ENCODE measurements around the gene STOML1. TPM values are rescaled to one million over a fixed set of nuclear protein-coding genes. Genes with fewer than 3 reads are reported as not detected.
"Not testable (repeated sequence)": the region's sequence is repeated elsewhere in the genome, so short reads cannot be mapped to it uniquely, and the experiment has no call there.

STOML1 gene
- total RNA-seq, 1 experiment from 2014 or later, result 2.5 TPM

DNA sequence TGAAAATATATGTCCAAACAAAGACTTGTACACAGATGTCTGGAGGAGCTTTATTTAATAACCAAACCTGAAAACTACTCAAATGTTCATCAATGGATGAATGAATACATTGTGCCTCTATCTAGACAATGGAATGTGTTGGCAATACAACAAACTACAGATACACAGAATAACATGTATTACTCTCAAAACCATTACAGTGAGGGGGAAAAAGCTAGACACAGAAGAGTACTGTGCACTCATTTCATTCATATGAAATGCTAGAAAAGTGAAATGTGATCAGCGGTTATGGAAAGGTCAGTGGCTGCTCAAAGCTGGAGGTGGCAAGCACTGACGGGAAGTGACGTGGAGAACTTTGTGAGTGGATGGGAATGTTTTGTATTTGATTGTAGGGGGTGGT is 13.2 kb downstream of the STOML1 start:
- Mint-ChIP-seq H3K27ac (no peak overlapping the region), H3K36me3 (ENCODE audit: insufficient read depth in 1 of 3, low read depth in 3 of 3) (no peaks in the 10 kb centered on the region; a peak in 1 of 7 replicates), H3K9me3 (peaks cover 0 to 6% of the 10 kb centered on the region in 2 experiments; a peak in 1 of 5 replicates), H3K4me1 (peaks cover 0 to 3% of the 10 kb centered on the region in 2 experiments; a peak in 1 of 4 replicates), H3K4me3 (no peak overlapping the region), H3K27me3 (ENCODE audit: low read depth) (peaks cover 37% of the 10 kb centered on the region)
- no peak overlapping the region for H3K4ac ChIP-seq (ENCODE audit: low read depth, low read length)
- H3K27ac ChIP-seq (ENCODE audit: insufficient read length, low read depth, low read length), result no peak overlapping the region
- H4K5ac ChIP-seq (ENCODE audit: insufficient read length, low read depth, low read length), result no peak overlapping the region
- no peak overlapping the region for H2BK120ac ChIP-seq (ENCODE audit: low read depth, low read length, poor library complexity, severe bottlenecking)
- DNase-seq, result no peak
- no peak overlapping the region for H3K56ac ChIP-seq (ENCODE audit: insufficient read length, low read depth, low read length)
- H4K8ac ChIP-seq (replicated peaks; ENCODE audit: insufficient read length, low read depth, low read length), result no peak overlapping the region
- H3K23ac ChIP-seq (ENCODE audit: insufficient read length, low read depth, low read length), result no peak overlapping the region
- H2BK15ac ChIP-seq (ENCODE audit: low read depth, low read length), result no peak overlapping the region
- no peaks in the 10 kb centered on the region for H3K23me2 ChIP-seq (ENCODE audit: insufficient read length, low read depth, low read length, poor library complexity, severe bottlenecking)
- H3K9ac ChIP-seq (ENCODE audit: extremely low read depth, insufficient read length, low read length), result no peak overlapping the region
- H3K14ac ChIP-seq (ENCODE audit: insufficient read depth, low read length), result no peak overlapping the region
- H2BK5ac ChIP-seq (ENCODE audit: insufficient read length, low read length), result no peak overlapping the region
- H3K4me2 ChIP-seq (ENCODE audit: insufficient read depth, insufficient read length, low read length), result no peak overlapping the region
- TF ChIP-seq, protein P1, sequence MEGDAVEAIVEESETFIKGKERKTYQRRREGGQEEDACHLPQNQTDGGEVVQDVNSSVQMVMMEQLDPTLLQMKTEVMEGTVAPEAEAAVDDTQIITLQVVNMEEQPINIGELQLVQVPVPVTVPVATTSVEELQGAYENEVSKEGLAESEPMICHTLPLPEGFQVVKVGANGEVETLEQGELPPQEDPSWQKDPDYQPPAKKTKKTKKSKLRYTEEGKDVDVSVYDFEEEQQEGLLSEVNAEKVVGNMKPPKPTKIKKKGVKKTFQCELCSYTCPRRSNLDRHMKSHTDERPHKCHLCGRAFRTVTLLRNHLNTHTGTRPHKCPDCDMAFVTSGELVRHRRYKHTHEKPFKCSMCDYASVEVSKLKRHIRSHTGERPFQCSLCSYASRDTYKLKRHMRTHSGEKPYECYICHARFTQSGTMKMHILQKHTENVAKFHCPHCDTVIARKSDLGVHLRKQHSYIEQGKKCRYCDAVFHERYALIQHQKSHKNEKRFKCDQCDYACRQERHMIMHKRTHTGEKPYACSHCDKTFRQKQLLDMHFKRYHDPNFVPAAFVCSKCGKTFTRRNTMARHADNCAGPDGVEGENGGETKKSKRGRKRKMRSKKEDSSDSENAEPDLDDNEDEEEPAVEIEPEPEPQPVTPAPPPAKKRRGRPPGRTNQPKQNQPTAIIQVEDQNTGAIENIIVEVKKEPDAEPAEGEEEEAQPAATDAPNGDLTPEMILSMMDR (conservative IDR thresholded peaks at IDR 0.05), result no peak
- H3K79me1 ChIP-seq (ENCODE audit: insufficient read depth, low read depth, low read length, poor library complexity, severe bottlenecking), result no peaks in the 10 kb centered on the region
- no peak overlapping the region for H3T11ph ChIP-seq (ENCODE audit: low read length)
- no peaks in the 10 kb centered on the region for H3K4me1 ChIP-seq (ENCODE audit: insufficient read depth, low read length)
- H3K27me3 ChIP-seq (ENCODE audit: insufficient read depth, low read length), result no peaks in the 10 kb centered on the region
- no peaks in the 10 kb centered on the region for H3K9me3 ChIP-seq (ENCODE audit: control insufficient read depth, low read depth, low read length)
- no peak overlapping the region for H2AFZ ChIP-seq (ENCODE audit: low read length)
- no CpG with 5 or more reads among the region's 3 CpGs for WGBS (ENCODE audit: extremely low coverage, insufficient read length, low lambda C conversion rate)
- H4K20me1 ChIP-seq (ENCODE audit: control insufficient read depth, insufficient read depth, insufficient read length), result no peaks in the 10 kb centered on the region
- H2BK20ac ChIP-seq (ENCODE audit: low read depth, low read length, poor library complexity, severe bottlenecking), result no peak overlapping the region
- no peaks in the 10 kb centered on the region for H3K79me2 ChIP-seq (ENCODE audit: insufficient read depth, low read length)
- no peak overlapping the region for H2BK12ac ChIP-seq (ENCODE audit: insufficient read length, low read depth, low read length)
- H4K91ac ChIP-seq (ENCODE audit: insufficient read length, low read depth, low read length), result no peak overlapping the region
- H2AK5ac ChIP-seq (ENCODE audit: insufficient read length, low read length), result no peak overlapping the region
- no peak overlapping the region for H3K18ac ChIP-seq (ENCODE audit: insufficient read length, low read depth, low read length)

DNA sequence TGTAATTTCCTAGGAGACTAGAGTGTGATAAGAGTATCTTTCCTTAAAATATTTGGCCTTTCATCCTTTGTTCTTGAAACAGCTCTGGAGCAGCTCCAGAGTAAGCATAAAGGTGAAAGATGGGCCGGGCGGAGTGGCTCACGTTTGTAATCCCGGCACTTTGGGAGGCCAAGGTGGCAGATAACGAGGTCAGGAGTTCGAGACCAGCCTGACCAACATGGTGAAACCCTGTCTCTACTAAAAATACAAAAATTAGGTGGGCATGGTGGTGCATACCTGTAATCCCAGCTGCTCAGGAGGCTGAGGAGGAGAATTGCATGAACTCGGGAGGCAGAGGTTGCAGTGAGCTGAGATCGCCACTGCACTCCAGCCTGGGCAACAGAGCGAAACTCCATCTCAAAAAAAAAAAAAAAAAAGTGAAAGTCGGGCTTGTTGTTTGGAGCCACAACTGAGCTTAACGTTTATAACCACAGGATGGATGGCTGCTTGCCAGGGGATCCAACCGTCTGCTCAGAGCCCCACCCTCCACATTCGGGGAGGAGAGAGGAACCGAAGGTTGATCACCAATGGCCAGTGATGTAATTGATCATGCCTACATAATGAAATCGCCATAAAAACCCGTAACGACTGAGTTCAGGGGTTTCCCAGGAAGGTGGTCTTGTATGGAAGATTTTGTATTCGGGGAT is 16.5 kb downstream of the STOML1 start:
- H4K20me1 ChIP-seq (ENCODE audit: control insufficient read depth, insufficient read depth, insufficient read length); H3K4me1 Mint-ChIP-seq; H3K4me2 ChIP-seq (ENCODE audit: insufficient read depth, insufficient read length, low read length); H3K9ac ChIP-seq (ENCODE audit: extremely low read depth, insufficient read length, low read length); H3K18ac ChIP-seq (ENCODE audit: insufficient read length, low read depth, low read length); H2BK12ac ChIP-seq (ENCODE audit: insufficient read length, low read depth, low read length); H3K56ac ChIP-seq (ENCODE audit: insufficient read length, low read depth, low read length); H3K4ac ChIP-seq (ENCODE audit: low read depth, low read length); H3K79me1 ChIP-seq (ENCODE audit: insufficient read depth, low read depth, low read length, poor library complexity, severe bottlenecking); H3K27ac Mint-ChIP-seq; H3K27me3 ChIP-seq (ENCODE audit: insufficient read depth, low read length); H2BK15ac ChIP-seq (ENCODE audit: low read depth, low read length); H3K4me3 Mint-ChIP-seq; H3T11ph ChIP-seq (ENCODE audit: low read length); H4K8ac ChIP-seq (replicated peaks; ENCODE audit: insufficient read length, low read depth, low read length); H3K23ac ChIP-seq (ENCODE audit: insufficient read length, low read depth, low read length); H3K9me3 ChIP-seq (ENCODE audit: control insufficient read depth, low read depth, low read length); H2AK5ac ChIP-seq (ENCODE audit: insufficient read length, low read length); H4K91ac ChIP-seq (ENCODE audit: insufficient read length, low read depth, low read length); H2AFZ ChIP-seq (ENCODE audit: low read length); H2BK20ac ChIP-seq (ENCODE audit: low read depth, low read length, poor library complexity, severe bottlenecking); H2BK5ac ChIP-seq (ENCODE audit: insufficient read length, low read length); H3K14ac ChIP-seq (ENCODE audit: insufficient read depth, low read length); H3K9me3 Mint-ChIP-seq; H3K36me3 Mint-ChIP-seq (ENCODE audit: insufficient read depth in 1 of 3, low read depth in 3 of 3); H2BK120ac ChIP-seq (ENCODE audit: low read depth, low read length, poor library complexity, severe bottlenecking); H4K5ac ChIP-seq (ENCODE audit: insufficient read length, low read depth, low read length); H3K23me2 ChIP-seq (ENCODE audit: insufficient read length, low read depth, low read length, poor library complexity, severe bottlenecking); H3K4me1 ChIP-seq (ENCODE audit: insufficient read depth, low read length); H3K27ac ChIP-seq (ENCODE audit: insufficient read length, low read depth, low read length); H3K79me2 ChIP-seq (ENCODE audit: insufficient read depth, low read length); DNase-seq: not testable (repeated sequence)
- H3K27me3 Mint-ChIP-seq (ENCODE audit: low read depth), result peaks cover 42% of the 10 kb centered on the region
- WGBS (ENCODE audit: extremely low coverage, insufficient read length, low lambda C conversion rate), result no CpG with 5 or more reads among the region's 18 CpGs

Measured in H9 (cell line).